GM23248 (cell line): ENCODE measurements around the gene GOLGA8H. TPM values are rescaled to one million over a fixed set of nuclear protein-coding genes. Genes with fewer than 3 reads are reported as not detected.
"Not testable (repeated sequence)": the region's sequence is repeated elsewhere in the genome, so short reads cannot be mapped to it uniquely, and the experiment has no call there.

Experiments used
- DNase-seq: peaks from one replicate; pipeline ENCODE4 v3.0.0-alpha.2; 2015
- H2AFZ ChIP-seq: fragments of 200-600 bp; sonication (generic); 2 replicates; pipeline ENCODE4 v1.6.1; 2016; ENCODE audit warnings: antibody characterized with exemption
- H3F3A ChIP-seq: fragments of 200-600 bp; sonication (generic); 2 replicates; pipeline ENCODE4 v1.6.1; 2016; ENCODE audit warnings: mild to moderate bottlenecking, antibody characterized with exemption, mixed run types; ENCODE audit not compliant: insufficient read depth
- H3K27ac ChIP-seq: fragments of 200-600 bp; sonication (generic); 2 replicates; pipeline ENCODE4 v1.5.1; 2016; ENCODE audit warnings: mild to moderate bottlenecking
- H3K27me3 ChIP-seq: fragments of 200-600 bp; sonication (generic); replicated peaks from 2 replicates; pipeline ENCODE4 v1.6.1; 2016; ENCODE audit warnings: mild to moderate bottlenecking; ENCODE audit not compliant: insufficient read depth
- H3K36me3 ChIP-seq: fragments of 200-600 bp; sonication (generic); 2 replicates; pipeline ENCODE4 v1.6.1; 2016; ENCODE audit warnings: low read depth, mild to moderate bottlenecking
- H3K4me1 ChIP-seq: fragments of 200-600 bp; sonication (generic); 2 replicates; pipeline ENCODE4 v1.6.1; 2016; ENCODE audit warnings: mild to moderate bottlenecking; ENCODE audit not compliant: insufficient read depth
- H3K4me2 ChIP-seq: fragments of 200-600 bp; sonication (generic); one replicate; pipeline ENCODE4 v1.6.1; 2016; ENCODE audit warnings: mild to moderate bottlenecking; ENCODE audit not compliant: unreplicated experiment
- H3K4me3 ChIP-seq: fragments of 200-600 bp; sonication (generic); 2 replicates; pipeline ENCODE4 v1.5.1; 2016; ENCODE audit warnings: mild to moderate bottlenecking
- H3K79me2 ChIP-seq: fragments of 200-600 bp; sonication (generic); 2 replicates; pipeline ENCODE4 v1.6.1; 2016; ENCODE audit warnings: mild to moderate bottlenecking; ENCODE audit not compliant: insufficient read depth
- H3K9ac ChIP-seq: fragments of 200-600 bp; sonication (generic); 2 replicates; pipeline ENCODE4 v1.6.1; 2016; ENCODE audit warnings: mild to moderate bottlenecking
- H3K9me2 ChIP-seq: fragments of 200-600 bp; sonication (generic); 2 replicates; pipeline ENCODE4 v1.6.1; 2016; ENCODE audit warnings: mixed run types, mild to moderate bottlenecking, moderate library complexity; ENCODE audit not compliant: insufficient read depth
- H3K9me3 ChIP-seq: fragments of 200-600 bp; sonication (generic); one replicate; pipeline ENCODE4 v1.6.1; 2017; ENCODE audit warnings: low read depth
- H4K20me1 ChIP-seq: fragments of 200-600 bp; sonication (generic); 2 replicates; pipeline ENCODE4 v1.6.0; 2016; ENCODE audit not compliant: insufficient read depth
- WGBS, 2 experiments: methylation state at CpG; one replicate each; pipeline ENCODE4 v1.1.6; 2015 to 2017; ENCODE audit warnings: low lambda C conversion rate in 2 of 2, low coverage in 1 of 2; ENCODE audit errors: missing lambda C conversion rate in 2 of 2; 5-methylcytosine and 5-hydroxymethylcytosine counted together
- in situ Hi-C: fragments of 300-500 bp; cut with MboI; formaldehyde crosslinking; loops from 2 replicates; pipeline ENCODE4 v1.15.0; 2020
- polyA plus RNA-seq: library from polyadenylated mRNA; unstranded; fragments of >200 nt; fragmentation: Nextera tagmentation; extraction: Ambion mirVana; gene quantifications from 2 replicates; pipeline ENCODE4 v1.2.1, GENCODE V29; 2016
- total RNA-seq: library from RNA; depleted of rRNA; stranded (reverse); fragments of >200 nt; shearing (Covaris generic); gene quantifications from 2 replicates; pipeline ENCODE4 v1.2.3, GENCODE V29; 2014; rRNA removed

The GOLGA8H gene, protein sequence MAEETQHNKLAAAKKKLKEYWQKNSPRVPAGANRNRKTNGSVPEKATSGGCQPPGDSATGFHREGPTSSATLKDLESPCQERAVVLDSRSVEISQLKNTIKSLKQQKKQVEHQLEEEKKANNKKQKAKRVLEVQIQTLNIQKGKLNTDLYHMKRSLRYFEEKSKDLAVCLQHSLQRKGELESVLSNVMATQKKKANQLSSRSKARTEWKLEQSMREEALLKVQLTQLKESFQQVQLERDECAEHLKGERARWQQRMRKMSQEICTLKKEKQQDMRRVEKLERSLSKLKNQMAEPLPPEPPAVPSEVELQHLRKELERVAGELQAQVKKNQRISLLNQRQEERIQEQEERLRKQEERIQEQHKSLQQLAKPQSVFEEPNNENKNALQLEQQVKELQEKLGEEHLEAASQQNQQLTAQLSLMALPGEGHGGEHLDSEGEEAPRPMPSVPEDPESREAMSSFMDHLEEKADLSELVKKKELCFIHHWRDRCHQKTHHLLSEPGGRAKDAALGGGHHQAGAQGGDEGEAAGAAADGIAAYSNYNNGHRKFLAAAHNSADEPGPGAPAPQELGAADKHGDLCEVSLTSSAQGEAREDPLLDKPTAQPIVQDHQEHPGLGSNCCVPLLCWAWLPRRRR
- total RNA-seq (not detected in 2 replicates), polyA plus RNA-seq (not detected in 2 replicates)

DNA sequence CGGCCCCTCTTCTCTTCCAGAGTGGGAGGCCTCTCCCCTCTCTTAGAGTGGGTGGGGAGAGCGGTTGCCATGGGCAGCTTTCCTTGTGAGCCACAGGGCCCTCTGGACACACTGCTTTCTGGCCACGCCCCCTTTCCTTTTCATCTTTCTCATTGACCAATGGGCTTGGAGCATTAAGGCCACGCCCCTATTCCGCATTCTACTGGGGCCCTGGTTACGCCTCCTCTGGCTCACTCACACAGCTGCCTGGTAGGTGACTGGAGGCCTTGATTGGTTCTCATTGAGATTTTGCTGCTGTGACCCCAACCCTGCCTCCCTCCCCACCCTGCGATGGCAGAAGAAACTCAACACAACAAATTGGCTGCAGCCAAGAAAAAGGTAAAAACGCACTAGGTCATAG lies at the start of gene GOLGA8H:
TSS of gene GOLGA8H (plus strand) at position 233 of the 400 bp plus-strand sequence. CDS start at position 331, 98 bp downstream.
- H3K4me3 ChIP-seq, H3K4me2 ChIP-seq, H3K27me3 ChIP-seq, H4K20me1 ChIP-seq, H3K27ac ChIP-seq, H3K79me2 ChIP-seq, H2AFZ ChIP-seq, H3K9me2 ChIP-seq, H3K36me3 ChIP-seq, H3K9ac ChIP-seq, H3K9me3 ChIP-seq, in situ Hi-C loops, H3K4me1 ChIP-seq, DNase-seq, H3F3A ChIP-seq: not testable (repeated sequence)
- WGBS, 2 experiments = 90 to 97% methylated on average over 8 of the region's 8 CpGs

DNA sequence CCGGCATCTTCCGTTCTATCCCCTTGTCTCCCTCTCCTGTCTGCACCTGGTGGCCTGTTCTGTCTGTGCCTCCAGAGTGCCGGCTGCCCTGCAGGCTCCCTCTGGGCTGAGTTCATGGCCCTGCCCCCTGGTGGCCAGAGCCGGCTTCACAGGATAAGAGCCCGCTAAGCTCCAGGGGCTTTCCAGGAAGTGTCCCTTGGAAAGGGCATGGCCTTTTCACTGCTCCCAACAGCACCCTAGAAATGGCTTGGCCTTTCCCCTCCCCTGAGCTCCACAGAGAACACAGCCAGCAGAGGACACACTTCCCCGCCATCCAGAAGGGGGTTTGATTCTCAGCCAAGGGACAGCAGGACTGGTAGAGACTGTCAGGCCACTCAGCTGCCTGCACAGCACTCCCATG lies 36.9 kb upstream of the GOLGA8H start:
- H3K4me2 ChIP-seq, H3K27ac ChIP-seq, H3K9me2 ChIP-seq, H3K9ac ChIP-seq, H2AFZ ChIP-seq, H3K36me3 ChIP-seq, H4K20me1 ChIP-seq, H3K4me3 ChIP-seq, in situ Hi-C loops, H3K4me1 ChIP-seq, H3K79me2 ChIP-seq, H3K27me3 ChIP-seq, H3K9me3 ChIP-seq, H3F3A ChIP-seq: not testable (repeated sequence)
- WGBS, 2 experiments = 7 to 16% methylated on average over 3 of the region's 6 CpGs
- peak; percentile 1 for DNase-seq

DNA sequence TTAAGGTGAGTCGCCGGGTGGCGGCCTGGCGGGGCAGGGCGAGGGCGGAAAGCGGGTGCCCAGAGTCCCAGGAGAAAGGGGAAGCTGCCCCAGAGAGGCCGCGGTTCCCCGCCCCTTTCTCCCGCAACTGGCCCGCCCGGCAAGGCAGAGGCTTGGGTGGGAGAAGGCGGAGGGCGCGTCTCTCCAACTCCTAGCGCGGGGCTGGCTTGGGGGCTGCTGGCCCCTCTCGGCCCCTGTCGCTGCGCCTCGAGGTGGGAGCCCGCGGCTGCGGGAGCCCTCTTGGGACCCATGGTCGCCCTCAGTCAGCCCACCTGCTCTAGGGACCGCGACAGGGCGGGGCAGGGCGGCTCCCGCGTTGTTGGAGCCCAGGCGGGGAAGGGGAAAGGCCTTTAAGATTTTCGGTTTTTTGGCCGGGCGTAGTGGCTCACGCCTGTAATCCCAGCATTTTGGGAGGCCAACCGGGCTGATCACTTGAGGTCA lies 30.8 kb upstream of the GOLGA8H start:
- H3K4me2 ChIP-seq, H3K9me2 ChIP-seq, H3K79me2 ChIP-seq, DNase-seq, H2AFZ ChIP-seq, H3K27me3 ChIP-seq, H4K20me1 ChIP-seq, H3F3A ChIP-seq, H3K27ac ChIP-seq, H3K9me3 ChIP-seq, in situ Hi-C loops, H3K9ac ChIP-seq, H3K36me3 ChIP-seq, H3K4me1 ChIP-seq: not testable (repeated sequence)
- peak overlapping the region; percentile 52 for H3K4me3 ChIP-seq
- no CpG with 5 or more reads among the region's 38 CpGs for WGBS, 2 experiments

DNA sequence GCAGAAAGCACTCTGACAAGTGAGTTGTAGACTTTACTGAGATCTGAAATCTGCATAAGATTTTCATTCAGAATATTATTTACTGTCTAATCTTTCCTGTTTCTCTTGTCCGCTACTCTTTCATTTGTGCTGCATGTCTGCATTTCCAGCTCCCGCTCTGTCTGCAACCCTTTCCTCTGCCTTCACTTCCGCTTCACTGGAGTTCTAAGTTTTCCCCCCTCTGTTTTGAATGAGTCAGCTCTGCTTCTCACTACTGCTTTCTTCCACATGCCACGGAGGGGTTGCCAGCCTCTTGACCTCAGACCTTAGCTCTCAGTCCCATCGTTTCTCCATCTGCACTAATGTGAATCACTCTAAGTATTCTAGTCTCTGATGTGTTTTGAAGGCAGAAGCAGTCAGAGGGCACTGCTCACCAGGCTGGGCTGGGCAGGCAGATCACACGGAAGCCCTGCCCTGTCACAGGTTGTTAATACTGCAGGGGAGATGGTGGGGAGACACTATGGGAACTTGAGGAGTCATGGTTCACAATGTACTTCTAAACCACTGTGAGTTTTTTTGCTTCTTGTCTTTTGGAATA lies 24.3 kb upstream of the GOLGA8H start:
- H3F3A ChIP-seq, DNase-seq, in situ Hi-C loops, H3K79me2 ChIP-seq, H3K9ac ChIP-seq, H3K9me2 ChIP-seq, H3K36me3 ChIP-seq, H3K9me3 ChIP-seq, H3K27me3 ChIP-seq, H4K20me1 ChIP-seq, H2AFZ ChIP-seq, H3K27ac ChIP-seq, H3K4me1 ChIP-seq, H3K4me2 ChIP-seq, H3K4me3 ChIP-seq: not testable (repeated sequence)
- WGBS, 2 experiments = no CpG with 5 or more reads among the region's 6 CpGs

DNA sequence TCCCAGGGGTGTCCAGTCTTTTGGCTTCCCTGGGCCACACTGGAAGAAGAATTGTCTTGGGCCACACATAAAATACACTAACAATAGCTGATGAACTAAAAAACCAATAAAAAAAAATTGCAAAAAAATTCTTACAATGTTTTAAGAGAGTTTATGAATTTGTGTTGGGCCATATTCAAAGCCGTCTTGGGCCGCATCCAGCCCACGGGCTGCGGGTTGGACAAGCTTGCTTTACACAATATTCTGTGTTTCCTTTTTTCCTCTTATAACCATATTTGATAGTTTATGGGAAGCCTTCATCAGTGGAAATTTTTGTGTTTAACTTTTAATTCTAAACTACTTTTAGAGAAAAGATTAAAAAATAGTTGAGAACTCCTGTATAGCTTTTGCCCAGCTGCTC lies 23.1 kb upstream of the GOLGA8H start:
- H3K9me3 ChIP-seq, in situ Hi-C loops: not testable (repeated sequence)
- no CpG with 5 or more reads among the region's 4 CpGs for WGBS, 2 experiments

DNA sequence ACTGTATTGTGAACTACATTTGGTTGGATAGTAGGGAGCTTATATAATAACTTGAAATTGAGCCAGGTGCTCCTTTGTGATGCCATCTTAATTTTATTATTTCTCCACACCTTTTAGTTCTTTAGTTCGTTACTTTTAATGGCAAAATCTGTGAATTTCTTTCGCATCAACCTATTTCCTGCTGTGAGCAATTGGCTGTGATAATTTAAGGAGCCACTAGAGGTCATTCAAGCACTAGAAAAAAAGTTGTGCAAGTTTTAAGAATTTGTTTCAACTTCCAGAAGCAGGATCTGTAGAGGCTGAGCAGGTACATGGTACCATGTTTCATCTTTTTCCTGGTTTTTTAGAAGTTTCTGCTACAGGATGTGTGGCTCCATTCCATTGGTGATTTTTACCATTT lies 4.9 kb upstream of the GOLGA8H start:
- H3K9me3 ChIP-seq, H3K27me3 ChIP-seq, H3K4me2 ChIP-seq, H3K36me3 ChIP-seq, H3K4me3 ChIP-seq, in situ Hi-C loops, H3K79me2 ChIP-seq, H3K9me2 ChIP-seq, H3F3A ChIP-seq, H3K27ac ChIP-seq, H3K9ac ChIP-seq, H2AFZ ChIP-seq, DNase-seq, H4K20me1 ChIP-seq, H3K4me1 ChIP-seq: not testable (repeated sequence)
- WGBS, 2 experiments = 3 to 7% methylated on average over 2 of the region's 2 CpGs

More for the DNA sequence above, 23.1 kb upstream of the GOLGA8H start:
- H3K4me2 ChIP-seq, H3K36me3 ChIP-seq, H3K9ac ChIP-seq, H3F3A ChIP-seq, H3K79me2 ChIP-seq, H3K27me3 ChIP-seq, H2AFZ ChIP-seq, H3K4me1 ChIP-seq, H3K27ac ChIP-seq, H3K9me2 ChIP-seq, H3K4me3 ChIP-seq, H4K20me1 ChIP-seq, DNase-seq: not testable (repeated sequence)

DNA sequence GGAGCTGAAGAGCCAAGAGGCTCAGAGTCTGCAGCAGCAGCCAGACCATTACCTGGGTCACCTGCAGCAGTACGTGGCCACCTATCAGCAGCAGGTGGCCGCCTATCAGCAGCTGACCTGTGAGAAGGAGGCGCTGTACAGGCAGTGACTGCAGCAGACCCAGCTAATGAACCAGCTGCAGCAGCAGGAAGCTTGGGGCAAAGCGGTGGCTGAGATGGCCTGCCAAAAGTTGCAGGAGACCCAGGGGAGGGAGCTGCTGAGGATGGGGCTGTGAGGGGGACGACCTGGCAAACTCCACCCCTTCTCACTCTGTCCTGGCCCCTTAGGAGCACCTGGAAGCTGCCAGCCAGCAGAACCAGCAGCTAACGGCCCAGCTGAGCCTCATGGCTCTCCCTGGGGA lies 8.4 kb downstream of the GOLGA8H start:
- H2AFZ ChIP-seq, H3K27me3 ChIP-seq, H3K79me2 ChIP-seq, H3F3A ChIP-seq, H3K4me2 ChIP-seq, H3K4me3 ChIP-seq, H4K20me1 ChIP-seq, H3K9me2 ChIP-seq, in situ Hi-C loops, H3K4me1 ChIP-seq, DNase-seq, H3K36me3 ChIP-seq, H3K27ac ChIP-seq, H3K9me3 ChIP-seq, H3K9ac ChIP-seq: not testable (repeated sequence)
- WGBS, 2 experiments = 60% methylated on average over 1 of the region's 6 CpGs; no CpG with 5 or more reads in 1 of the 2 experiments
